HUDEP-2 (cell line): ENCODE data around the gene PHACTR2.
"Not testable (repeated sequence)": the region's sequence is repeated elsewhere in the genome, so short reads cannot be mapped to it uniquely, and the experiment has no call there.

Source experiments
- DNase-seq, 76 experiments: peaks; one replicate each; lab custom pipeline; 2025; ENCODE audit not compliant: unreplicated experiment in 76 of 76; lab: John Stamatoyannopoulos, UW

The PHACTR2 gene

DNA sequence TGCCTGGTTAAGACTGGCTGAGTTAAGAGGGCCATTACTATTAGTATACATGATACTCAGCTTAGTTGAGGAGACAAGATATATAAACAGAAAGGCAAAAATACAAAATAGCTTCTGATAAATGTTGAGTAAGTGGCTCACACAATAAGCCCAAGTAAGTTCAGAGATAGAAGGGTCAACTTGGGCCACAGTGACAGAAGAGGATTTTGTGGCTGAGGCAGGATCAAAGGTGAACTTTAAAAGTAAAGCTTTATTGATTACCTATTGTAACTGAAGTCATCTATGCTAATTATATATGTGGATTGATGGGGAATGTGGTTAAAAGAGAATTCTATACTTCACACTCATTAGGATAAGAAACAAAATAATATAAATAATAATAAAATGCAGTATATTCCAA, 80.8 kb downstream of the PHACTR2 start:
- no peak for DNase-seq

DNA sequence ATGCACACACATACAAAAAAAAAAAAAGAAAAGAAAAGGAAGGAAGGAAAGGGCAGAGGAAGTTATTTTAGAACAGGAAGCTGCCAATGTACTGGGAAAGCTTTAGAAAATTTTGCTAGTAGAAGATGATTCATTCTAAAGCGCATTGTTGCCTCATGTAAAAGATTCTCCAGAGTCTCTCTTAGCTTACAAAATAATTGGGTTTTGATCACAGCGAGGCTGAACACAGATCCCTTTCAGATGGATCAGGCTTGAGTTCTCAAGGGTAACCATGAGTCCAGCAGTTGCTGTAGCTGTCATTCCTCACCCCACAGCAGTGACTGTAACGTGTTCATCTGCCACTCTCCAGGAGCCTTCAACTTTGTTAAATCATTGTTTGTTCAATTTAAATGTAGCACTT, 81.9 kb downstream of the PHACTR2 start:
- no peak for DNase-seq

DNA sequence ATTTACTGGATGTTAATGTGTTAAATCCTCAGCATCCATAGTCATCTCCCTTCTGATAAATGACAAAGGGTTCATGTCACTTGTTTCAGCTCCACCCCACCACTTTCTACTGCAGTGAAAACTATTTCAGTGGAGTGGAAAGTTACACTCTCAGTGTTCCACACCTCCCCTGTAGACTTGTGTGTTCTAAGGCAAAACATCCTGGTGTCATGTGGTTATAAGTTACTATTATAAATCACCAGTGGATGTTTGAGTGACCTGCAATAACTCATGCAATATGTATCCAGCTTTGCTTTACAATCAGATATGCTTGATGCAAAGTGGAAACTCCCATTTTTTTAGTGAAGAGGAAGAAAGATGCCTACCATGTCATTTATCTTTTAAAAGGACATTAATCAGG, 83.3 kb downstream of the PHACTR2 start:
- no peak for DNase-seq

DNA sequence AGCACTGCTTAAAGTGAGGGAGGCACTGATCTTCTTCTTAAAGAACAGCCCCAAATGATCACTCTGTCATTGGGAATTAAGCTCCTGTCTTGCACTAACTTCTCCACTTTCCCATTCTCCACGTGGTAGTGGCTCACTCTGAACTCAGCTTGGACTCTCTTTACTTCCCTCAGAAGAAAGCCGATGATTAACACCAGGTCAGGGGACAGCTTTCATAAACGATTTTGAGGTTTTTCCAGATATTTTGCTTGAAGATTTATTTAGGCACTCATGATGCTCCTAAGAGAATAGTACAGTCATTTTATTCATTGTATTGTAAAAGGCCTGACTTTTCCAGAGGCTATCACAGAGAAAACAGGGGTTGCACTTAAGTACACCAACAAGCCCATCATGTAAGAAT, 84.4 kb downstream of the PHACTR2 start:
- no peak for DNase-seq

DNA sequence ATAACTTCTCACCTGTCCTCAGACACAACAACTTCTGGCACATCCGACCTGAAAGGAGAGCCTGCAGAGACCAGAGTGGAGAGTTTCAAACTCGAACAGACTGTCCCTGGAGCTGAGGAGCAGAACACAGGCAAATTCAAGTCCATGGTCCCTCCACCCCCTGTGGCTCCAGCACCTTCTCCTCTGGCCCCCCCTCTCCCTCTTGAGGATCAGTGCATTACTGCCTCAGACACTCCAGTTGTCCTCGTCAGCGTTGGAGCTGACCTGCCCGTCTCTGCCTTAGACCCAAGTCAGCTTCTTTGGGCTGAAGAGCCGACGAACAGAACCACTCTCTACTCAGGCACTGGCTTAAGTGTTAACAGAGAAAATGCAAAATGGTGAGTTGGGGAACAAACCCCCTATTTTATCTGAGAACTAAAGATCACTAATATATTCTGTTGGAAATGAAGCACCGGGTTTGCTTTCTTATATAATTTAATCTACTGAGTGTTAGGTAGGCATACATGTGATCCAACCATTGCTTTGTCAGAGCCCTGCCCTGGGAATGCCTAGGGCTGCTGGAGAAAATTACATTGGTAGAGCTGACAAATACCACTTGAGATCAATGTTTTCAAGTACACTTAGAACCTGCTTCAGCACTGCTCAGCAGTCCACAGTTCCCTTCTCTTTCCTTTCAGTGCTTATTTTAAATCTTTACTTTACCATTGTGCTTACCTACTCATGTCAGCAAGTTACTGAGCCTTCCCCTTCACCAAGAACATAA, 87.8 kb downstream of the PHACTR2 start:
- no peak for DNase-seq

DNA sequence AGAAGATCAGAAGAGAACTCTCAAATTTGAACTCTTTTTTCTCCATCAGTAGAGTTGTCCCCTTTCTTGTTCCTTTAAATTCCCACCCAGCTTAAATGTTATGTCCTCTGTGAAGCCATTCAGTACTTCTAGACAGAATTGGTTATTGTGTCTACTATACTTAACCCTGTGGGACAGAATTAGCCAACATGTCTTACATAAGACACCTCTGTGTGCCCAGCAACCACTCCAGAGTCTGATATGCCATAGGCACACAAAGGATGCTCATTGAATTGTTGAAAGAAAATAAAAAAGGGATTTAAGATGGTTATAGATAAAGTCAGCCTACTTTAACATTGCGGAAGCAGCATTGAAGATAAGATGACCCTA, 88.4 kb downstream of the PHACTR2 start:
- no peak for DNase-seq

DNA sequence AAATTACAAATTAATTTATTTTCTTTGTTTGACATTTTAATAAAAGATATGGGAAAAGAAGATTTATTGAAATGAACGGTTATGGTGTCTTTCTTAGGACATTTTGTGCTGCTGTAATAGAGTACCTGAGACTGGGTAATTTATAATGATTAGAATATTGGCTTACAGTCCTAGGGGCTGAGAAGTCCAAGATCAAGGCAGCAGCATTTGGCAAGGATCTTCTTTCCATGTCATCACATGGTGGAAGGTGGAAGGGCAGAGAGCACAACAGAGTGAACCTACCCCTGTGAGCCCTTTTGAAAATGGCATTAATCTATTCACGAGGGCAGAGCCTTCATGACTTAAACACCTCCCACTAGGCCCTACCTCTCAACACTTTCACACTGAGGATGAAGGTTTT, 89.7 kb downstream of the PHACTR2 start:
- no peak for DNase-seq

DNA sequence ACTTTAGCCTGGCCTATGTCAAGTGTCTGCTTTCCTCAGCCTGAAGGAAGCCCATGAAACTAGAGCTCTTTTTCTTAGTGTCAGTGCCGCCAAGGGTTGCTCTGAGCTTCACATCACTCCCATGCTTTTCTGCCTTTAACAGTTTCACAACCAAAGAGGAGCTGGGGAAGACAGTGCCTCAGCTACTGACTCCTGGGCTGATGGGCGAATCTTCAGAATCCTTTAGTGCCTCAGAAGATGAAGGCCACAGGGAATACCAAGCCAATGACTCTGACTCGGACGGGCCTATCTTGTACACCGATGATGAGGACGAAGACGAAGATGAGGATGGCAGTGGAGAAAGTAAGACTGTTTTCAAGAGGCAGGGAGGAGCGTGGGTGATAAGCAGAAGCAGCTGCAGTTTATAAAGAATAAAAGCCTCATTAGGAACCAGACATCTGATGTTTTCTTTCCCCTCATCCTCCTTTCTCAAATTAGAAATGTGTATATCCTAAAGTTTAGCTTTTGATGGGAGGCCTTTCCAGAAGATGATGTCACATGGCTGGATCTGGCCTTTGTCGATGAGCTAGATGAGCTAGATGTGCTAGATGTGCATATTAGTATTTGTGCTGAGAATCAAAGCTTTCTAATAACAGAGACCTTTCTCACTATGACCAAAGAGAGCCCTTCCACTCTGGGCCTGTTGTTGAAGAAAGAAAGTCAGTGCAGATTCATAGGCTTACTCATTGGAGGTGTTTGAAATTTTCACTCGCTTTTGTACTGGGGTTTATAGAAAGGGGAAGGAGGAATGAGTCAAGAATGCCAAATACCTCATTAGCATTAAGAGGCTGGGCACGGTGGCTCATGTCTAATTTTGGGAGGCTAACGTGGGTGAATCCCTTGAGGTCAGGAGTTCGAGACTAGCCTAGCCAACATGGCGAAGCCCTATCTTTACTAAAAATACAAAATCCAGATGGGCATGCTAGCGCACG, 94.6 kb downstream of the PHACTR2 start:
- no peak for DNase-seq

DNA sequence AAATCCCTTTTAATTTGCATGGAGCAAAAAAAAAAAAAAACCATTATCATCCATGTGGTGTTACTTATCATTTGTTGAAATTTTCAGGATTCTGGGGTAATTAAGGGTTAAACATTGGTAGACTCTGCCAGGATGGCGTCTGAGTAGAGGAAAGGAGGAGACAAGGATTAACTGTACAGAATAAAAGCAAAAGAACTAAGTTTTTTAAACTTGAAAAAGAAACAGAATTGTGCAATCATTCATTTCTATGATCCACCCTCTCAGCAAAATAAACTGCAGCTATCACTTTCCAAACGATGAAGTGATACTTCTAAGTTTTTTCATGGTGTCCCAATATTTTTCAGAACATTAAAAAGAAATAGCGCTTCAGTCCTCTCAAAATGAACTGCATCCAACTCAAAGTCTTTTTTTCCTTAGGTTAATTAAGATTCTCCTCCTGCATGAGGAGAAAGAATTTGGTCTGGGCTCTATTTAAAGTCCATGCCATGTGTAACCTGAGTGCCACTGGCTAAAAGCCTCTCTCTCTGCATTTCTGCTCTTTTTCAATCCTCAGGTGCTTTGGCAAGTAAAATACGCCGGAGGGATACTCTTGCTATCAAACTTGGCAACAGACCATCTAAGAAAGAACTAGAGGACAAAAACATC, 95.9 kb downstream of the PHACTR2 start:
- DNase-seq = no peak

DNA sequence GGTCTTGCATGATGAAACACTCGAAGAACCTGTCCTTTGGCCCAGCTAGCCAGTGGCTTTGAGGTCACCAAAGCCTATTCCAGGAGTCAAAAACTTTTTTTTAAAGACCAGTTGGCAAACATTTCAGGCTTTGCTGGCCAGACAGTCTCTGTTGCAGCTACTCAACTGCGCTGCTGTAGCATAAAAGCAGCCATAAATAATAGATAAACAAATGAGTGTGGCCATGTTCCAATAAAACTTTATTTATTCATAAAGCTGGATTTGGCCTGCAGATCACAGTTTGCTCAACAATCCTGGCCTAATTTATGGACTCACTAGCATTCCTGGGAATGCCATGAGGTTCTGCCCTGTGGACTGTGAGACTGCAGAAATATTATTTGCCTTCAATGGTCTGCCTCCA, 96.6 kb downstream of the PHACTR2 start:
- DNase-seq = no peak

DNA sequence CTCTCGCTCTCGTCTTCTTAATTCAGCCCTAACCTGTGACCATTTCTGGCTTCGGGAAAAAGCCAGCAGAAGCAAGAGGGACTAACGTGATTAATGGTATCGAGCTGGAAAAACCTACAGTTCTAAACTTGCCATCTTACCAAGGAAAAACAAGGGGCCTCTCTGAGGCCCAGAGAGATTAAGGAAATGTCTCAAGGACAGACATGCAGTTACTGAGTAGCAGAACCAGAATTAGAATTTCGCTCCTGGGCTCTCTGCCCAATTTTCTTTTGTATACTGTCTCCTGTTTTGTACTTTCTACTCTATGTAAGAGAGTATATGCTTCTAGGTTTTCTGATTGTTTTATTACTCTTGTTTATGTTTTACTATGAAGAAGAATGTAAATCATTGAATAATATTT, 97.6 kb downstream of the PHACTR2 start:
- no peak for DNase-seq

DNA sequence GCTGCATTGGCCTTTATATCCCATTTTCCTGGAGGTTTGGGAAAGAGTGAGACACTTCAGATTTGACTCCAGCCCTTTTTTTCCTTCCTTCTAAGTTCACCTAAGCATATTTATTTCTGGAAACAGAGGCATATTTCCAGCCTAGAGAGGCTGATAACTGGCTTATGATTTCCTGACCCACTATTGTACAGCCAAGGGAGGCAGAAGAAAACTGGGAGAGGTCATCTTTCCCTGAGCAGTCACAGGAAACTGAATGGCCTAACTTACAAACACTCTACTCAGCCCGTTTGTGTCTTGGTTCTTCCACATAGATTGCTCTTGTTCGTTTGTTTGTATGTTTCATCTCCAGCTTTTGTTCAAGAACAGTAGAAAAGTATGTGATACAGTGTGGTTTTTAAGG, 101.2 kb downstream of the PHACTR2 start:
- no peak for DNase-seq

DNA sequence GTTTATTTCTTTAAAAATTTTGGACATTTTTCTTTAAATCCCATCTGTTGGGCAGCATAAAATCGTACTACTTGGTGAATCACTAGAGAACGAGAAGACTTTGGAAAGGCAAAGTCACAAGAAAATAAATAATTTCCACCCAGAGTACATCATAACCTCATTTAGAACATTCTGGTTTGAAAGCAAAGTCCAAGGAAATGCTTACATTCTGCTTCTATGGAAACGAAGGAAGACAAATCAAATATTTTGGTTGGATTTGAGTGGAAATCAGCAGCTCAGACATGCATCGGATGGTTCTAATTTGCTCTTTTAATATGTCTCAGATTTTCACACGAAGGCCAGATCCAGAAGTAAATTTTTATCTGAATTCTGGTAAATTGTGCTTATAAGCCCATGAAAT, 104.7 kb downstream of the PHACTR2 start:
- DNase-seq = no peak

DNA sequence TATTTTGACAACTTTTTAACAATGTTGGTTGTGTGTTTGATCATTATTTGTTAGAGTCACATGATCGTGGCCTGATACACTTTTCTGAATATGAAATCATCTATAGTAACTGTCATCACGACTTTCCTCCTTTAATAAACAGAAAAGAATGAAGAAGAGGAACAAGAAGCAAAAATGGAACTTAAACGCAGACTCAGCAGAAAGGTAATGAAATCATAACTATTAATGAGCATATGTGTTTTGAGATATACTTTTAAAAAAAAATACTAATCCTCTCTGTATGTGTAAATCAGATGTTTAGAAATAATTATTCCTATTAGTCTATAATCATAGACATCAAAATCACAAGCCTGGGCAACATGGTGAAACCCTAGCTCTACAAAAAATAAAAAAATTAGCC, 105.3 kb downstream of the PHACTR2 start:
- no peak for DNase-seq

DNA sequence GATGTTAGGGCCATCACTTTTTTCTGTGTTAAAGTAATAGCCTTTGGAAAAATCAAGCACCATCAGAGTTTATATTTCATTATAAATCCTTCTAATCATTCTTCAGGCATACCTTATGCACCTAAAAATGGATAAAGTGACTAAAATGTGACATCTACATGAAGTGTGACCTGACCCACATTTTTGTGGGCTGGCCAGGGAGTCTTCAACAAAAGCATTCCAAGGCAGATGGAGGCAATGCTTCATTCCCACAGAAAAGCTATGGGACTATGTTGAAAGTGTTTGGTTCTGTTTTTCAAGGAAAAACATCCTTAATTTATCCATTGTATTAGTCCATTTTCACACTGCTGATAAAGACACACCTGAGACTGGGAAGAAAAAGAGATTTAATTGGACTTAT, 106.6 kb downstream of the PHACTR2 start:
- no peak for DNase-seq

DNA sequence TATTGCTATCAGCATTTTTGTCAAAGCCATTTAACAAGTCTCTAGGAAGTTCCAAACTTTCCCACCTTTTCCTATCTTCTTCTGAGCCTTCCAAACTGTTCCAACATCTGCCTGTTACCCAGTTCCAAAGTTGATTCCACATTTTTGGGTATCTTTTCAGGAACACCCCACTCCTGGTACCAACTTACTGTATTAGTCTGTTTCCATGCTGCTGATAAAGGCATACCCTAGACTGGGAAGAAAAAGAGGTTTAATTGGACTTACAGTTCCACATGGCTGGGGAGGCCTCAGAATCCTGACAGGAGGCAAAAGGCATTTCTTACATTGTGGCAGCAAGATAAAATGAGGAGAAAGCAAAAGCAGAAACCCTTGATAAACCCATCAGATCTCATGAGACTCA, 108.6 kb downstream of the PHACTR2 start:
- not testable (repeated sequence) for DNase-seq

DNA sequence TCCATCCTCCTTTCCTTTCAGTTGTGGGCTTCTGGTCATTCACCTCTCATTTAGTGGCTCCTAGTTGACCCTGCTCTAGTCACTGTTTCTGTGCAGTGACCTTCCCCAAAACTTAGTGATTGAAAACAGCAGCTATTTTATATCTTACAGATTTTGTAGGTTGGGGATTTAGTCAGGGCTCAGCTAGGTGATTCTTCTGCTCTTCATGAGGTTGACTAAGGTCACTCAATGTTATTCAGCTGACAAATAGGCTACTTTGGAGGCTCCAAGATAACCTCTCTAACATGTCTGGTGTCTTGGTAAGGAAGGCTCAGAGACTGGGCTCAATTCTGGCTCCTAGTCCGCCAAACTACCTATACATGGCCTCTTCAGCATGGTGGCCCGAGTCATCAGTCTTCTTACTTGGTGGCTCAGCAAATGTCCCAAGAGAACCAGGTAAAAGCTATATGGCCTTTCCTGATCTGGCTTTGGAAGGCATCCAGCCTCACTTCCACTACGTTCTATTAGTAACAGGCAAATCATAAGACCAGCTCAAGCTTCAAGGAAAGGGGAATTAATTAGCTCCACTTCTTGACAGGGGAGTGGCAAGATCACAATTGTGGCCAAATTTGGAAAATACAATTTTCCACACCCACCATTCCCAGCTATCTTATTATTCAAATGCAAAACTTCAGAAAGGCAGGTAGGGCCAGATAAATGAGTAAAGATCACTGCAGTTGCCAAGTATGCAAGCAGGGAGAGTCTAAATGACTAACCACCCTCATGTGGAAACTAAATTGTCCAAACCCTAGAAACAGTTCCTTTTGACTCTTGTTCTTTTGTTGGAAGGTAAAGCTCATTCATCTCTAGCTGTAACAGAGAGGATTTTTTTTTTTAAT, 114.9 kb downstream of the PHACTR2 start:
- peak in 2 of 76 experiments; percentile 16 to 21 for DNase-seq

DNA sequence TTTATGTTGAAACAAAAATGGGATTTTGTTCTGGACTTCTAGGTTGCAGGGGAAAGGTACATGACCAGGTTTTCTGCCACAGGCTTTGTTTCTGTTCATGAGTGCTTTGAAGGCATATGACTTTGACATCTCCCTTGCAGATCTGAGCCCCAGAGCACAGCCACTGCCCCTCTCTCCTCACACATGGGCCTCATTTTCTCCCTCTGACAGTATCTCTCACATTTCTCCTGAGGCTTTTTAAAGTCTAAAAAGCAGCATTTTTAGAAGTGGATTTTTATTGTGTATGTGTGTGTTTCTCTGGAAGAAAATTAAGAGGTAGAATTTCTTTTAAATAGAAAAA, 115.5 kb downstream of the PHACTR2 start:
- peak in 2 of 76 experiments; percentile 10 for DNase-seq

DNA sequence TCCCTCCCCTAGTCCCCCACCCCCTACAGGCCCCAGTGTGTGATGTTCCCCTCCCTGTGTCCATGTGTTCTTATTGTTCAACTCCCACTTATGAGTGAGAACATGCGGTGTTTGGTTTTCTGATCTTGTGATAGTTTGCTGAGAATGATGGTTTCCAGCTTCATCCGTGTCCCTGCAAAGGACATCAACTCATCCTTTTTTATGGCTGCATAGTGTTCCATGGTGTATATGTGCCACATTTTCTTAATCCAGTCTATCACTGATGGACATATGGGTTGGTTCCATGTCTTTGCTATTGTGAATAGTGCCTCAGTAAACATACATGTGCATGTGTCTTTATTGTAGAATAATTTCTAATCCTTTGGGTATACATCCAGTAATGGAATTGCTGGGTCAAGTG, 118.8 kb downstream of the PHACTR2 start:
- DNase-seq = not testable (repeated sequence)

DNA sequence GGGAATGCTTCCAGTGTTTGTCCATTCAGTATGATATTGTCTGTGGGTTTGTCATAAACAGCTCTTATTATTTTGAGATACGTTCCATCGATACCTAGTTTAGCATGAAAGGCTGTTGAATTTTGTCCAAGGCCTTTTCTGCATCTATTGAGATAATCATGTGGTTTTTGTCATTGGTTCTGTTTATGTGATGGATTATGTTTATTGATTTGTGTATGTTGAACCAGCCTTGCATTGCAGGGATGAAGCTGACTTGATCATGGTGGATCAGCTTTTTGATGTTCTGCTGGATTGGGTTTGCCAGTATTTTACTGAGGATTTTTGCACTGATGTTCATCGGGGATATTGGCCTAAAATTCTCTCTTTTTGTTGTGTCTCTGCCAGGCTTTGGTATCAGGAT, 120.7 kb downstream of the PHACTR2 start:
- not testable (repeated sequence) for DNase-seq
